NK-92 (cell line): ENCODE data around the gene TP73.

Source experiments
- DNase-seq: peaks from one replicate; lab custom pipeline; 2025; ENCODE audit not compliant: unreplicated experiment; lab: John Stamatoyannopoulos, UW

The TP73 gene

DNA sequence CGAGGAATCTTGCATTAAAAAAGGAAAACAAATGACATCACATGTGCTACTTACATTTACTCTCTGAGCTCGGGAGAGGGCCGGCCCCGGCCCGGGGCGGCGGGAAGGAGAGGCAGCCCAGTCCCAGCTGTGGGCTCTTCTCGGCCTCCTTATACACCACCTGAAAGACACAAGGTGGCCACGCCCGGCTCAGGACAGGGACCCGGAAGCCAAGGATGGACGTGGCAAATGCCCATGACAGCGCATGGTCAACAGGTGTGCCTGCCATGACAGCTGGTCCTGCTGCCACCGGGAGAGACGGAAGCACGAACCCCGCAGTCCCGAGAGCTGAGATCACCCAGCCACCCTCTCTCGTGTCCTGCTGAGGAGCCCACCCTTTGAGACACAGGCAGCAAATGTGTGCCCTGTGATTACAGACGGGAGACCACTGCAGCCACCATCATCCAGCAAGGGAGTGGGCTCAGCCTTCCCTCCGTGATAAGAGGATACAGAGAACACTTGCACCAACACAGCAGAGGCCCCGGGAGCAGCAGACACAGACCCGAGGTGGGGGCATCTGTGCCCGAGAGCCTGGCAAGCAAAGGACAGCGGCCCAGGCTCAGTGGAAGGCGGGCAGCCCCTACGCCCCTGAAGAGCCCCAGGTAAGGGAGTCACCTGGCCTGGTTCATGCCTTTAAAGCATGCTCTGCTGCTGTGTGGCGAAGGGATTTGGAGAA is 18.8 kb upstream of the TP73 start:
- DNase-seq: no peak

DNA sequence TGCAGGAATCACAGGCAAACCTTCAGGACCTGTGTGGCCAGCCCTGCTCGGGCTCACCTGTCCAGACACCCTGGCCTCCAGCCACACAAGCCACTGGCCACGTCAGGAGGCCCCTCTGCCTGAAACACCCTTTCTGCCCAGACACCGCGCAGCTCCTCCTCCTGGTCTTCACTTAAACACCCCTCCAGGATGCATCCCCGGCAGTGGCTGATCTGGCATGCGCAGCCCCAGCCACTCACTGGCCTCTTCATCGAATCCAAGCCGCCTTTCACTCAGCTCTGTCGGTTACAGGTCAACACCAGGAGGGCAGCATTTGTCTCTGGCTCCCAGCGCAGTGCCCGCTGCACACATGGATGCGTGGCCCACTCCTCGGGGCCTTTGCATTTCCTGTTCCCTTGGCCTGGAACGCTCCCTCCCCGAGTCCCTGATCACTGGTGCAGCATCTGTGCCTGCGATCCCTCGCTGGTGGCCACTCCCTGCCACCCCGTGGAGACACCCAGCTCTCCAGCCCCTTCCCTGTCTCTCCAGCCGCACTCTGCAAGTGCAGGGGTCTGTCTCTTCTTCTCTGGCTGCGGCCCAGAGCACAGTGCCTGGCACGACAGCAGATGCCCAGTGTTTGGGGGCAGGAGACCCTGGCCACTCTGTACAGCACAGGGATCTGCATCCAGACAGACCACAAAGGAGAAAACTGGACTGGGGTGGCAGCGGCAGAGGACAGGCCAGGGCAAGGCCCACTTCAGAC is 18.1 kb upstream of the TP73 start:
- no peak for DNase-seq

DNA sequence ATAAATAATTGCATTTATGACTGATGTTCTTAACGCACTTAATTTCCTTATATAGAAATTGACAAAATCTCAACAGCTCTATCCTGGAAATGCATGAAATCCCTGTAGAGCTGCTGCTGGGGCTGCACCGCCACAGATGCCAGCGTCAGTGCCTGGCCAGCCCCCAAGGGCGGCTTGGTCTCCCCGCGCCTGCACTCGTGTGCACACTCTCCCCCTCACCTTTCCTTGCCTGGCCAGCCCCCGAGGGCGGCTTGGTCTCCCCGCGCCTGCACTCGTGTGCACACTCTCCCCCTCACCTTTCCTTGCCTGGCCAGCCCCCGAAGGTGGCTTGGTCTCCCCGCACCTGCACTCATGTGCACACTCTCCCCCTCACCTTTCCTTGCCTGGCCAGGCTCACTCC is 16.2 kb upstream of the TP73 start:
- no peak for DNase-seq

DNA sequence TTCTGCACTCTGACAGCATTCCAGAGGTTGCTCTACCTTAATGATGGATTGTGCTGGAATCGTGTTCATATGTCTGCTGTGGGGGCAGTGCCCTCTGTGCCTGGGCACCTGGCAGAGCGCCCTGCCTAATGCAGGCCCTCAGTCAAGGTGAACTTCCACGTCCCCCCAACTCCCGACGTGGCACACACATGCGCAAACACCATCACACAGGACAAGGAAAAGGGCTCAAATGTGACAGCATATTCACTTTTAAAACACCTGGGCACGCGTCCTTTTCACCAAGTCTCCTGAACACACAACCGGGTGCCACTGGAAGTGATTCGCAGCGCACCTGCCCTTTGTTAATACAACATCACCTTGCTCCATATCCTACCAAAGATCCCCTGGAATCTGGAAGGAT is 15.8 kb upstream of the TP73 start:
- DNase-seq: no peak

DNA sequence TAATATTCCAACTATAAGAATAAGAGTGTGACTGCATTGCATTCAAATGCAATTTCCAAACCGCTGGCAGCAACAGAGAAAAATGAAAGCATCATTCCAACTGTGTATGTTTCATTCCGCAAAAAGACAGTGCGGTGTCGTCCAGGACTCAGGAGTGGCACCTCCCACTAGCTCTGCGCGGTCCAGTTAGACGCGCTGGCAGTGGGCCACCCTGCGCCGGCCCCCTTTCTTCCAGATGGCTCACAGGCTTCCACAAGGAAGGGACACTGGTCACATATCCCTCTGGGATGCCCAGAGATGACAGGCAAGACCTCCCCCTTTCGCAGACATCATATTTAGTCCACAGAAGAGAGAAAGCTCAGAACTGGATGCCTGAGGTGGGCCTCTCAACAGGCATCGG is 14.3 kb upstream of the TP73 start:
- no peak for DNase-seq

DNA sequence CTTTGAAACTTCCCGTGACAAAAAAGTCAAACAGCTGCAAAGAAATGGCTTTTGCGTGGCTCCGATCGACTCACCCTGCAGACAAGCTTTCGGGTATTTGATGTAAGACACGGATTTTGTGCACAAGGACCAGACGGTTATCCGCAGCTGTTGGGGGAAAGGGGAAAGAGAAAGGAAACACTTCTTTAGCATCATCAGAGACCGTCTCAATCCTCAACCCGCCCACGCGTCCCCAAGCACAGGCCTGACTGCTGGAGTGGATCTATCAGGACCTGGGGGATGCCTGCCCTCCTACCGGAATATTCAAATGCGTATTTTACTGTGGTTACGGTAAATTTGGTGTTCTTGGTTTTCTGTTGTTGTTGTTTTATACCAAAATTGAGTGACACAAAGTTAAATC is 13.6 kb upstream of the TP73 start:
- no peak for DNase-seq

DNA sequence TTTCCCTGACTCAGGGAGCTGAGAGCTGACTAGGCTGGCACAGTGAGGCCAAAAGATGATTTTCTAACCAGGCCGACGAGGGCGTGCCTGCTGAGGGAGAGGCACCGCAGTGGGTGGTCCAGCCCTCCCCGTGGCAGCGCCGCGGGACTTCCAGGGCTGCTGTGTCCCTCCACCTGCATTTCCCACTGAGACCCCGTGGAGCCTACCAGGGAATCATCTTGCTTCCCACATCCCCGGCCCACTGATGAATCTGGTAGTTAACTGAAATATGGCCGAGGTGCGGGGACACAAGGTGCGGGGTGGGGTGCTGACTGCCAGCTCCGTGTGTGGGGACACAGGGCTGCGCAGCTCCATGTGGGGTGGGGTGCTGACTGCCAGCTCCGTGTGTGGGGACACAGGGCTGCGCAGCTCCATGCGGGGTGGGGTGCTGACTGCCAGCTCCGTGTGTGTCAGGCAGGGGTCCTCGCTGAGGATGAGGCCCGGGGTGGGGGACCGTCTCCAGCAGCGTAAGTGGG is 12.9 kb upstream of the TP73 start:
- DNase-seq: no peak

DNA sequence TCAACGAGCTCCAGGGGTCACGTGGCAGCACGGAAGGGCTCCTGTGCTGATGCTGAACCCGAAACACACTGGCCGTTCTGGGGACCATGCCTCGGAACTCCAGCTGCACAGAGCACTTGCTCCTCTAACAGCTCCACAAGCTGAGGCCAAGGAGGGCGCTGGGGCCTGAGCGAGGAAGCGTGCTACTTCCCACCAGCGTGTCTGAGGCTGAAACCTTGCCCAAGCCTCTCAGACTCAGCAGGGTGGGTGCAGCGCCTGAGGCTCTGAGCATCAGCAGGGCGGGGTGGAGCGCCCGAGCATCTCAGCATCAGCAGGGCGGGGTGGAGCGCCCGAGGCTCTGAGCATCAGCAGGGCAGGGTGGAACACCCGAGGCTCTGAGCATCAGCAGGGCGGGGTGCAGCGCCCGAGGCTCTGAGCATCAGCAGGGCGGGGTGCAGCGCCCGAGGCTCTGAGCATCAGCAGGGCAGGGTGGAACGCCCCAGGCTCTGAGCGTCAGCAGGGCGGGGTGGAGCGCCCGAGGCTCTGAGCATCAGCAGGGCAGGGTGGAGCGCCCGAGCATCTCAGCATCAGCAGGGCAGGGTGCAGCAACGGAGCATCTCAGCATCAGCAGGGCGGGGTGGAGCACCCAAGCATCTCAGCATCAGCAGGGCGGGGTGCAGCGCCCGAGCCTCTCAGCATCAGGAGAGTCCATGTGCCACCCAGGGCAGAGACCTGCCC is 12.0 kb upstream of the TP73 start:
- no peak for DNase-seq

DNA sequence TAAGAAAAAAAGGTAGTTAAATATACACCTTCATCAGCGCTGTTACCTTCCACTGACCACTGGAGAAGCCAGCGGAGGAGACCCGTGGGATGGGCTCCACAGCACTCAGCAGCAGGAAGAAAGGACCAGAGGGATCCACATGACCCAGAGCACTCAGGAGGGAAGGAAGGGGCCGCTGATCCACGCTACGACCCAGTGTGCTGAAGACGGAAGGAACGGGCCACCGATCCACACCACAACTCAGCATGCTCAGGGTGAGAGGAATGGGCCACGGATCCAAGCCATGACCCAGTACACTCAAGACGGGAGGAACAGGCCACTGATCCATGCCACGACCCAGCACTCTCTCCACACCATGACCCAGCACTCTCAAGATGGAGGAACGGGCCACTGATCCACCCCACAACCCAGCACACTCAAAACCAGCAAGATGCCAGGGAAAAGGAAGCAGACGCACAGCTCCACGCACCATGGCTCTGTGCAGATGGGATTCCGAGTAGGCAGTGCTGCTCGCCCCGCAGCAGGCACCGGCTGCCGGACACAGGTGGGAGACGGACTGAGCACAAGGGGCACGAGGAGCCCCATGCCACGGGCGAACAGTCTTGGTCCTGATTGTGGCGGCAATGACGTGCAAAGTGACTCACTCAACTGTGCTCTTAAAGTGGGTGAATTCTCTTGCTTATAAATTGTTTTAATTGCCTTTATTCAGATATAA is 11.1 kb upstream of the TP73 start:
- DNase-seq: no peak

DNA sequence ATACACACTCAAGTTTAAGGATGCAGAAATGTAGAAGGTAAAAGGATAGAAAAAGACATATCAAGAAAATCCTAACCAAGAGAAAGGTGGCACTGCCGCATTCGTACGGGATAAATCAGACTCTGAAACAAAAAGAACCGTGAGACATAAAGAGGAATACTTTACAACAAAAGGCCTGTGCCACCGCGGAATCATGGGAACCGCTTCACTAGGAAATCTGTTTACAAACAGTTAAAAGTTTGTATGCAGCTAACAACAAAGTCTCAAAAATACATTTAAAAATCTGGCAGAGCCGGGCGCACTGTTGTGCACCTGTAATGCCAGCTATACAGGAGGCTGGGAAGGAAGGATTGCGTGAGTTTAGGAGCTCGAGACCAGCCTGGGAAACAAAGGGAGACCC is 10.5 kb upstream of the TP73 start:
- DNase-seq: no peak

DNA sequence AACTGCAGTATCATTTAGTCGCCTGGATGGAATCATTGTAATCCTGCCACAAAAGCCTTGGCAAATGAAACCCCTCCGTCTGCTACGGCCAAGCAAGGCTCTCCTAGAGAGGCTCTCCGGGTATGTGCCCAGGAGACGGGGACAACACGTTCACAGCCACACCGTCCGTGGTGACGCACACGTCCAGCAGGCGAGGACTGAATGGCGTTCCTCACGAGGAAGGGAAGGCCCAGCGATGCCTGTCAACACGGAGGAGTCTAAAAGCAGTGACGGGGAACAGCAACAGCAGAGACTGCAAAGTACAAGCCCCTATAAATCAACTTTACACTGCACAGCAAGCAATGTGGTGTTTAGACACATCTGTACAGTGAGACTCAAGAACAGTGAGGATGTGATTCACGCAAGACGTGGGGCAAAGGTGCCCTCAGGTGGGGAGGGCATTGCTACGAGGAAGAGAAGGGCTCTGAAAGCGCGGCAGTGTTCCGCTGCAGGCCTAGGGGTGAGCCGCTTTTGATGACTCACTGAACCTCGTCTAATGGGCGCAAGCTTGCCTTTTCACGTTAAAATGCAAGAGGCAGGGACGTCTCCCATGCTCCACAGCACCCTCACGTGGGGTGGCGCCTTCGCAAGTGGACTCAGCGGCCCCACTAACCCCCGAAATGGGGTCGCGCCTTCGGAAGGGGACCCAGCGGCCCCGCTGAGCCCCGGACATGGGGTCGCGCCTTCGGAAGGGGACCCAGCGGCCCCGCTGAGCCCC is 9.2 kb upstream of the TP73 start:
- no peak for DNase-seq

DNA sequence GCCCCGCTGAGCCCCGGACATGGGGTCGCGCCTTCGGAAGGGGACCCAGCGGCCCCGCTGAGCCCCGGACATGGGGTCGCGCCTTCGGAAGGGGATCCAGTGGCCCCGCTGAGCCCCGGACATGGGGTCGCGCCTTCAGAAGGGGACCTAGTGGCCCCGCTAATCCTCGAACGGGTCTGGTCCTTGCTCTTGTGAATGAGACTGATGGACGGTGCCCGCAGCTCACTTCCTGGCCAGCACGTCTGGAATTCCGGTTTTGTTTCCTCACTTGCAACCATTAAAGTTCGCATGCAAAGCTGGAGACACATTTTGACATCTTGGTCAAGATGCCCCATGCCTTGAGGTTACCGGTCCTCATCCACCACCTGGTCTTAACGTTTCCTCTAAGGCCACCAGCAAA is 8.0 kb upstream of the TP73 start:
- no peak for DNase-seq

DNA sequence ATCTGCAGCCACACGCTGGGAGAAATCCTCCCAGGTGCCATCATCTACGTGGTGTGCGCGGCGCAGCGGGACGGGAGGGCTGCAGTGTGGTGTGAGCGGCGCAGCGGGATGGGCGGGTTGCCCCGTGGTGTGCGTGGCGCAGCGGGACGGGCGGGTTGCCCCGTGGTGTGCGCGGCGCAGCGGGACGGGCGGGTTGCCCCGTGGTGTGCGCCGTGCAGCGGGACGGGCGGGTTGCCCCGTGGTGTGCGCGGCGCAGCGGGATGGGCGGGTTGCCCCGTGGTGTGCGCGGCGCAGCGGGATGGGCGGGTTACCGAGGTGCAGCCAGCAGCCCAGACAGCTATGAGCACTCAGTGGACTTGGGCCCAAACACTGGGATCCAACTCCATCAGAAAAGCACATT is 7.1 kb upstream of the TP73 start:
- no peak for DNase-seq

DNA sequence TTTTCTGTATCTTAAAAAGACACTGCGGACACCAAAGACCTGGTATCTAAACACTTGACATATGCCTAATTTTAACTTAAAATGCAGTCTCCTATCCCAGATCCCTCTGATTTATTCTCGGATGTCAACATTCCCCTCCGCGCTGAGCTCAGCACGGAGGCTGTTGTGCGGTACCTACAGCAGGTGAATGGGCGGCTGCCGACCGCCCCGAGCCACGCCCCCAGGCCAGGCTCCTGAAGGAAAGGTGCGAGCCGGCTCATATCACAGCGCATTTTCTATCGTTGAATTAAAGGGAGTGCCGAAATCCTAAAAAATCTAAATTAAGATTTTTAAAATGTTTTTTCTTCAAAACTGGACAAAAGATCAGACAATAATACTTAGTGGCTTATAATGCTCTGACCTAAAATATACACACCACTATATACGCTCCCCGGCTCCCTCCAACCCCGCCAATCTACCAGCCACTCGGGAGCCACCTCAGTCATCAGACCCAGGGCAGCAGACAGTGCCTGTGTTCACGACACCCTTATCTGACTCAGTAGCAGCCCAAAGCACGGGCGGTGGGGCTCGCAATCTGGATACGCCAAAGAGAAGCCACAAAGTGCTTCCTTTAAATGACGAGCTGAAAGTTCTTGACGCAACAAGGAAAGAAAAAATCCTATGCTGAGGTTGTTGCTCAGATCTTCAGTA is 6.5 kb upstream of the TP73 start:
- DNase-seq: no peak

DNA sequence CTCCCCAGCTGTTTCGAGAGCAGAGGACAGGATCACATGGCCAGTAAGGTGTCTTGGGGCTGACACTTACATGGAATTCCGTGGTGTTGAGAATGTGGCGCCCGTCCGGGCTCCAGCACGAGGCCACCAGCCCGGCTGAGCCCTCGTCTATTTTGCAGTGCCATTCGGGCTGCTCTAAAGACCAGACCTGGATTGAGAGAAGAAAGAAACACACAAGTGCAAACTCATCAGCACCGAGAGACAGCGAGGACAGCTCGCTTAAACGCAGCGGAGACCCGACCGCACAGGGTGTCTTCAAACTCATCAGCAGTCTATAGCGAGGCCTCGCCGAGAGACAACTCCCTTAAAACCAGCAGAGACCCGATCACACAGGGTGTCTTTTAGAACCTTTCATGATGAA is 5.7 kb upstream of the TP73 start:
- no peak for DNase-seq

DNA sequence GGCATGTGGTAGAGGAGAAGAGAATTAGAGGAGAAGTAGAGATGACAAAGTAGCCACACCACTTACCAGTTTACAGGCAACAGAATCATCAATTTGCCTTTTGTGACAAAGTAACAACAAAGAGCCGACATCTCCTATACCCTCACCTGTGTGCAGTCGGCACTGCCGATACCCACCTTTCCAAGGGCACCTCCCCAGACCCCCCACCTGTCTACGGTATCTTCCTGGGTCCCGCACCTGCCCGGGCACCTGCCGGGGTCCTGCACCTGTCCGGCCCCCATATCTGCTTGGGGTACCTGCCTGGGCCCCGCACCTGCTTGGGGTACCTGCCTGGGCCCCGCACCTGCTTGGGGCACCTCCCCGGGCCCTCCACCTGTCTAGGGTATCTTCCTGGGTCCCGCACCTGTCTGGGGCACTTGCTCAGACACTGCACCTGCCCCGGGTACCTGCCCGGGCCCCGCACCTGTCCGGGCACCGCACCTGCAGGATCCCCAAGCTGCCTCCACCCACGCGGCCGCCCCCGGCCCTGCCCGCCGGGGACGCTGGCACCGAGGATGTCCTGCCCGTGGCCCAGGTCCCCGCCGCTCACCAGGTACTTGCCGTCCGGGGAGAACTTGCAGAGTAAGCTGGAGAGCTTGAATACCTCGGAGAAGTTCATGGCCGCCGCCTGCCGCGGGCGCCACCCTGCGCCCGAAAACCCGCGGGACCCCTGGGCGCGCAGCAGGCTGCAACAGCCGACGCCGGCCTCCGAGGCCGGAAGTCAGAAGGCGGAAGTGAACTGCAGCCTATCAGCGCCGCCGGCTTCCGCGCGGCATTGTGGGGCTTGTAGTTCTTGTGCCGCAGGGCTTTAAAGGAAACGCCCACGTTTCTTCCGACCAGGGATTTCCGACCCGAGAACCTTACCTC is 2.7 kb upstream of the TP73 start, which contains the start of gene WRAP73:
Gene WRAP73 (minus strand): TSS at position 762 of the 906 bp plus-strand sequence. CDS start 104 bp downstream, at position 658.
- peak; percentile 28 for DNase-seq

DNA sequence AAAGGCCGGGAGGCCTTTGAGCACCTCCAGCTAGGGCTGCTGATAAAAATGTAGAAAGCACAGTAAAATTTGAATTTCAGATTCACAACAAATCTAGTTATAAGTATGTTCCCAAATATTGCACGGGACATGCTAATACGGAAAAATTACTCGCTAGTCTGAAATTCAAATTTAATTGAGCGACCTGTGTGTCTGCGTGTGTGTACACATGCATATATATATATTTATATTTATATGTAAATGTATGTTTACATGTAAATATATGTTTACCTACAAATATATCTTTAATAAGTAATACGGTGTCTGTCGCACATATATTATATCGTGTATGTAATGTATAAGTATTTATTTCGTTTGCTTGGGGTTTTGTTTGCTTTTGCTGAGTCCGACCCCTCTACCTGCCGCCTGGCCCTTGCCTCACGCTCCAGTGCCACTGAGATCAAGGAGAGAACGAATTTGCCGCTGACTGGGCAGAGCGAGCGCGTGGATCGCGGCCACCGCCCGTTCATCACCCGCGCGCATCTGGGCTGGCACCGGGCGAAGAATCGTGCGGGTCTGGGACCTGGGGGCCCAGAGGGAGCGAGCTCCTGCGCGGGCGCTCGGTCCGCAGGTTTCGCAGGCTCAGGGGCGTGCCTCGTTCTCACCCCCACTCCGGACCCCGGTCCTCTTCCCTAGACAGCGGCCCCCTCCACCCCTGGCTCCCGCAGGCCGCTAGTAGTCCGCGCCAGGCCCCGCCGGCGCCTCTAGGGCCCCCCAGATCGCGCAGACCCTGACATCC is 1.9 kb upstream of the TP73 start:
- DNase-seq: no peak
